Endothelial cell (in vitro differentiated cells): ENCODE data around the gene SRBD1. TPM values are rescaled to one million over a fixed set of nuclear protein-coding genes. Genes with fewer than 3 reads are reported as not detected.

Experiments used
- DNase-seq: peaks from one replicate; pipeline ENCODE4 v3.0.0; 2021; ENCODE audit warnings: low spot score
- H3K27ac Mint-ChIP-seq: one replicate; pipeline ENCODE4 v1.8.0; 2021; ENCODE audit warnings: mixed read lengths, inconsistent platforms; ENCODE audit not compliant: unreplicated experiment
- H3K27me3 Mint-ChIP-seq: one replicate; pipeline ENCODE4 v1.8.0; 2021; ENCODE audit warnings: mild to moderate bottlenecking, moderate library complexity, mixed read lengths, inconsistent platforms; ENCODE audit not compliant: unreplicated experiment
- H3K36me3 Mint-ChIP-seq: one replicate; pipeline ENCODE4 v1.8.0; 2021; ENCODE audit warnings: mild to moderate bottlenecking, low read depth, mixed read lengths, inconsistent platforms; ENCODE audit not compliant: unreplicated experiment
- H3K4me1 Mint-ChIP-seq: one replicate; pipeline ENCODE4 v1.8.0; 2021; ENCODE audit warnings: mild to moderate bottlenecking, mixed read lengths, inconsistent platforms; ENCODE audit not compliant: unreplicated experiment
- H3K4me3 Mint-ChIP-seq: one replicate; pipeline ENCODE4 v1.8.0; 2021; ENCODE audit warnings: mild to moderate bottlenecking, mixed read lengths, inconsistent platforms; ENCODE audit not compliant: unreplicated experiment
- H3K9me3 Mint-ChIP-seq: one replicate; pipeline ENCODE4 v1.8.0; 2021; ENCODE audit warnings: mixed read lengths, inconsistent platforms; ENCODE audit not compliant: unreplicated experiment
- CTCF ChIP-seq: fragments of 200-600 bp; sonication (generic); IDR thresholded peaks from one replicate; pipeline ENCODE4 v1.5.0; 2021; ENCODE audit warnings: antibody characterized with exemption; ENCODE audit not compliant: unreplicated experiment
- total RNA-seq: library from RNA; stranded (reverse); fragmentation: NEBNext Ultra II Directional; extraction: Animal tissue kit (Norgen Biotek cat#: 25700); gene quantifications from one replicate; pipeline ENCODE4 v1.2.1, GENCODE V29; 2021; ENCODE audit not compliant: unreplicated experiment

SRBD1 gene
- total RNA-seq, 1 donor from 2014 or later, result 18.2 TPM

- Mint-ChIP-seq H3K9me3 (no peaks in the 10 kb centered on the region), H3K4me3 (no peak overlapping the region), H3K27me3 (no peaks in the 10 kb centered on the region), H3K36me3 (peaks cover 18% of the 10 kb centered on the region), H3K27ac (no peak overlapping the region), H3K4me1 (peaks cover 5% of the 10 kb centered on the region)
- DNase-seq, result no peak
- TF ChIP-seq CTCF, result no peak
Measured at GRCh38 chr2:45545943-45546342, 65.1 kb downstream of the SRBD1 start.

- H3K27me3 Mint-ChIP-seq, result no peaks in the 10 kb centered on the region
- peaks cover 5% of the 10 kb centered on the region for H3K4me1 Mint-ChIP-seq
- no peak overlapping the region for H3K4me3 Mint-ChIP-seq
- no peaks in the 10 kb centered on the region for H3K9me3 Mint-ChIP-seq
- no peak for DNase-seq
- H3K27ac Mint-ChIP-seq, result no peak overlapping the region
- no peak for TF ChIP-seq CTCF
- peaks cover 26% of the 10 kb centered on the region for H3K36me3 Mint-ChIP-seq
Measured at GRCh38 chr2:45543257-45543656, 67.8 kb downstream of the SRBD1 start.

- peaks cover 26% of the 10 kb centered on the region for H3K36me3 Mint-ChIP-seq
- DNase-seq, result no peak
- no peaks in the 10 kb centered on the region for H3K27me3 Mint-ChIP-seq
- H3K4me1 Mint-ChIP-seq, result peaks cover 5% of the 10 kb centered on the region
- H3K4me3 Mint-ChIP-seq, result no peak overlapping the region
- H3K9me3 Mint-ChIP-seq, result no peaks in the 10 kb centered on the region
- no peak overlapping the region for H3K27ac Mint-ChIP-seq
- TF ChIP-seq CTCF, result no peak
Measured at GRCh38 chr2:45542013-45542412, 69.1 kb downstream of the SRBD1 start.

- H3K4me3 Mint-ChIP-seq, result no peak overlapping the region
- no peak for TF ChIP-seq CTCF
- H3K27ac Mint-ChIP-seq, result no peak overlapping the region
- H3K36me3 Mint-ChIP-seq, result peaks cover 26% of the 10 kb centered on the region
- peaks cover 5% of the 10 kb centered on the region for H3K4me1 Mint-ChIP-seq
- DNase-seq, result no peak
- H3K27me3 Mint-ChIP-seq, result no peaks in the 10 kb centered on the region
- no peaks in the 10 kb centered on the region for H3K9me3 Mint-ChIP-seq
Measured at GRCh38 chr2:45541450-45541849, 69.6 kb downstream of the SRBD1 start.

GRCh38 chr2:45540942-45541341, 70.1 kb downstream of the SRBD1 start:
- Mint-ChIP-seq H3K27ac (no peak overlapping the region), H3K9me3 (no peaks in the 10 kb centered on the region), H3K36me3 (peaks cover 26% of the 10 kb centered on the region), H3K4me1 (peaks cover 4% of the 10 kb centered on the region), H3K4me3 (no peak overlapping the region), H3K27me3 (no peaks in the 10 kb centered on the region)
- DNase-seq, result no peak
- TF ChIP-seq CTCF, result no peak
